A172 (cell line): ENCODE results near the gene GPC3. TPM values are rescaled to one million over a fixed set of nuclear protein-coding genes. Genes with fewer than 3 reads are reported as not detected.
"Not testable (repeated sequence)": the region's sequence is repeated elsewhere in the genome, so short reads cannot be mapped to it uniquely, and the experiment has no call there.

Experiments used
- DNase-seq: peaks from one replicate; pipeline ENCODE4 v3.0.0-alpha.2; 2015; ENCODE audit warnings: low spot score
- total RNA-seq: library from RNA; depleted of rRNA; stranded (reverse); fragments of >200 nt; shearing (Covaris generic); gene quantifications from 2 replicates; pipeline ENCODE4 v1.2.3, GENCODE V29; 2014

The GPC3 gene
- total RNA-seq, 1 experiment from 2014 or later = not detected

GRCh38 chrX:133888084-133888483, 97.3 kb downstream of the GPC3 start:
- DNase-seq = not testable (repeated sequence)

GRCh38 chrX:133884430-133885394, 100.7 kb downstream of the GPC3 start:
- no peak for DNase-seq

GRCh38 chrX:133881893-133882292, 103.5 kb downstream of the GPC3 start:
- DNase-seq = no peak

GRCh38 chrX:133881007-133881406, 104.4 kb downstream of the GPC3 start:
- DNase-seq = no peak

GRCh38 chrX:133880032-133880443, 105.4 kb downstream of the GPC3 start:
- no peak for DNase-seq

GRCh38 chrX:133878710-133879109, 106.7 kb downstream of the GPC3 start:
- DNase-seq = no peak

GRCh38 chrX:133876646-133877045, 108.7 kb downstream of the GPC3 start:
- no peak for DNase-seq

- no peak for DNase-seq
Observed at GRCh38 chrX:133869270-133869669, 116.1 kb downstream of the GPC3 start.

- DNase-seq = no peak
Observed at GRCh38 chrX:133868682-133869081, 116.7 kb downstream of the GPC3 start.

GRCh38 chrX:133868250-133868649, 117.1 kb downstream of the GPC3 start:
- DNase-seq = no peak

GRCh38 chrX:133865761-133866471, 119.5 kb downstream of the GPC3 start:
- DNase-seq = no peak

GRCh38 chrX:133864236-133864635, 121.2 kb downstream of the GPC3 start:
- no peak for DNase-seq

GRCh38 chrX:133859860-133860259, 125.5 kb downstream of the GPC3 start:
- no peak for DNase-seq

- DNase-seq = no peak
Observed at GRCh38 chrX:133859336-133859735, 126.1 kb downstream of the GPC3 start.

- no peak for DNase-seq
Observed at GRCh38 chrX:133857640-133858269, 127.6 kb downstream of the GPC3 start.

GRCh38 chrX:133856819-133857218, 128.6 kb downstream of the GPC3 start:
- no peak for DNase-seq

GRCh38 chrX:133854290-133854689, 131.1 kb downstream of the GPC3 start:
- DNase-seq = no peak

GRCh38 chrX:133852837-133853356, 132.5 kb downstream of the GPC3 start:
- DNase-seq = no peak

GRCh38 chrX:133852401-133852800, 133.0 kb downstream of the GPC3 start:
- DNase-seq = no peak

- no peak for DNase-seq
Observed at GRCh38 chrX:133850399-133850798, 135.0 kb downstream of the GPC3 start.

- DNase-seq = no peak
Observed at GRCh38 chrX:133849676-133850075, 135.7 kb downstream of the GPC3 start.

- DNase-seq = no peak
Observed at GRCh38 chrX:133847340-133847994, 137.9 kb downstream of the GPC3 start.
